ENCODE data around the gene CMTM4.

DNA sequence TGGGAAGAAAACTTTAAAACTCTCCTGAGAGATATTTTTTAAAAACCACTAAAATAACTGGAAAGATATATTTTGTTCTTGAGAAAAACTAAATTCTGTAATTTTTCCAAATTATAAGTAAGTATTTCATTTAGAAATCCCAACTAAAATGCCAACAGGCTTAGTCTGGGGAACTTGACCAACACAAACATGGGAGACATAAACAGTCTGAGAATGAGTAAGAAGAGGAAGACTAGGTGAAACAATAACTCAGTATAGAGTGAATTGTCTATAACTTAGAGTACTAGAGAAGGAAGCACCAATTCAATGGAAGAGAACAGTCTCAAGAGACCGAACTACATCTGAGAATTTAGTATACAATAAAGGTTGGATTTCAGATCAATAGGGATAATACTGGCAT lies 127.4 kb downstream of the CMTM4 start:
- TF ChIP-seq, protein P1, sequence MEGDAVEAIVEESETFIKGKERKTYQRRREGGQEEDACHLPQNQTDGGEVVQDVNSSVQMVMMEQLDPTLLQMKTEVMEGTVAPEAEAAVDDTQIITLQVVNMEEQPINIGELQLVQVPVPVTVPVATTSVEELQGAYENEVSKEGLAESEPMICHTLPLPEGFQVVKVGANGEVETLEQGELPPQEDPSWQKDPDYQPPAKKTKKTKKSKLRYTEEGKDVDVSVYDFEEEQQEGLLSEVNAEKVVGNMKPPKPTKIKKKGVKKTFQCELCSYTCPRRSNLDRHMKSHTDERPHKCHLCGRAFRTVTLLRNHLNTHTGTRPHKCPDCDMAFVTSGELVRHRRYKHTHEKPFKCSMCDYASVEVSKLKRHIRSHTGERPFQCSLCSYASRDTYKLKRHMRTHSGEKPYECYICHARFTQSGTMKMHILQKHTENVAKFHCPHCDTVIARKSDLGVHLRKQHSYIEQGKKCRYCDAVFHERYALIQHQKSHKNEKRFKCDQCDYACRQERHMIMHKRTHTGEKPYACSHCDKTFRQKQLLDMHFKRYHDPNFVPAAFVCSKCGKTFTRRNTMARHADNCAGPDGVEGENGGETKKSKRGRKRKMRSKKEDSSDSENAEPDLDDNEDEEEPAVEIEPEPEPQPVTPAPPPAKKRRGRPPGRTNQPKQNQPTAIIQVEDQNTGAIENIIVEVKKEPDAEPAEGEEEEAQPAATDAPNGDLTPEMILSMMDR (conservative IDR thresholded peaks at IDR 0.05; ENCODE audit: low read depth in 2 of 2) = no peak
- TF ChIP-seq, protein P2, sequence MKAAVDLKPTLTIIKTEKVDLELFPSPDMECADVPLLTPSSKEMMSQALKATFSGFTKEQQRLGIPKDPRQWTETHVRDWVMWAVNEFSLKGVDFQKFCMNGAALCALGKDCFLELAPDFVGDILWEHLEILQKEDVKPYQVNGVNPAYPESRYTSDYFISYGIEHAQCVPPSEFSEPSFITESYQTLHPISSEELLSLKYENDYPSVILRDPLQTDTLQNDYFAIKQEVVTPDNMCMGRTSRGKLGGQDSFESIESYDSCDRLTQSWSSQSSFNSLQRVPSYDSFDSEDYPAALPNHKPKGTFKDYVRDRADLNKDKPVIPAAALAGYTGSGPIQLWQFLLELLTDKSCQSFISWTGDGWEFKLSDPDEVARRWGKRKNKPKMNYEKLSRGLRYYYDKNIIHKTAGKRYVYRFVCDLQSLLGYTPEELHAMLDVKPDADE (IDR thresholded peaks at IDR 0.05) = no peak

Measured in GM23338 (cell line).